Ascending aorta (tissue), 2 donors: Measurements from ENCODE around the gene RPGR. TPM values are rescaled to one million over a fixed set of nuclear protein-coding genes. Genes with fewer than 3 reads are reported as not detected.

ENCODE experiments used
- DNase-seq, 2 donors: peaks; one replicate each; pipeline ENCODE4 v3.0.0-alpha.2; 2019; ENCODE audit warnings: low spot score in 2 of 2
- H3K27ac ChIP-seq, 2 donors: fragments of 200-600 bp; sonication (generic); one replicate each; pipeline ENCODE4 v1.5.1; 2016 to 2017; ENCODE audit warnings: mild to moderate bottlenecking in 1 of 2
- H3K27me3 ChIP-seq: fragments of 200-600 bp; sonication (generic); one replicate; pipeline ENCODE4 v1.5.1; 2017
- H3K36me3 ChIP-seq, 2 donors: fragments of 200-600 bp; sonication (generic); one replicate each; pipeline ENCODE4 v1.5.1; 2016
- H3K4me1 ChIP-seq, 2 donors: fragments of 200-600 bp; sonication (generic); one replicate each; pipeline ENCODE4 v1.5.1; 2016 to 2017; ENCODE audit warnings: mild to moderate bottlenecking in 1 of 2
- H3K4me3 ChIP-seq, 2 donors: fragments of 200-600 bp; sonication (generic); one replicate each; pipeline ENCODE4 v1.5.1; 2016 to 2017; ENCODE audit warnings: mild to moderate bottlenecking in 1 of 2
- H3K9me3 ChIP-seq, 2 donors: fragments of 200-600 bp; sonication (generic); one replicate each; pipeline ENCODE4 v1.5.1; 2016
- intact Hi-C: fragments of 100-400 bp; cut with DNase I; formaldehyde crosslinking; loops from one replicate; pipeline ENCODE4 v1.15.1; 2023
- total RNA-seq: library from RNA; depleted of rRNA; stranded (reverse); fragments of >200 nt; gene quantifications from one replicate; pipeline ENCODE4 v1.1.0, GENCODE V29; 2016
- TF ChIP-seq, protein P1 (sequence below), 3 experiments: fragments of 200-600 bp in 2 of 3; fragments of 450-650 bp in 1 of 3; sonication (generic) in 2 of 3; IDR thresholded peaks; one replicate each; pipeline ENCODE4 v1.5.1; 2016 to 2019; ENCODE audit warnings: antibody characterized with exemption in 3 of 3, mild to moderate bottlenecking in 1 of 3, moderate library complexity in 1 of 3

Gene RPGR
- total RNA-seq, 1 donor from 2014 or later = 12.0 TPM

DNA sequence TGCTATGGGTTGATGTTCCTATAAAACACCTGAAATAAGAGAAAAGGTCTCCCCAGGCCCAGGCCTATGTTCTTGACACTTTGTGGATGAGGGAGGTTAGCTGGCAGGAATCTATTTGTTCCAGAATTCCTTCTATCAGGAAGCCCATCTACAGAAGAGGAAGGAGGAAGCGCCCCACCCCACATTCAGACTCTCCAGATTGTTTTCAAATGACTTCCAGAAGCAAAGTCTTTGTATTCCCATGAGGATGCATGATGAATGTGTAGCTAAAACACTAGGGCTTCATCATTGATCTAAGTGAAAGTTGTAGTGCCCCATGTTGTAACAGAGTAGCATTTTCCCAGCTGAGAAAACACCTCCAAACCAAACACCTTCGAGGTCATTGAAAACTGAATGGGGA is 41.5 kb upstream of the RPGR start:
- Histone ChIP-seq H3K27ac (no peak overlapping the region), H3K4me3 (no peak overlapping the region), H3K9me3 (no peaks in the 10 kb centered on the region), H3K4me1 (no peaks in the 10 kb centered on the region), H3K27me3 (no peaks in the 10 kb centered on the region), H3K36me3 (no peaks in the 10 kb centered on the region)
- intact Hi-C loops = no loop called here
- TF ChIP-seq, protein P1, sequence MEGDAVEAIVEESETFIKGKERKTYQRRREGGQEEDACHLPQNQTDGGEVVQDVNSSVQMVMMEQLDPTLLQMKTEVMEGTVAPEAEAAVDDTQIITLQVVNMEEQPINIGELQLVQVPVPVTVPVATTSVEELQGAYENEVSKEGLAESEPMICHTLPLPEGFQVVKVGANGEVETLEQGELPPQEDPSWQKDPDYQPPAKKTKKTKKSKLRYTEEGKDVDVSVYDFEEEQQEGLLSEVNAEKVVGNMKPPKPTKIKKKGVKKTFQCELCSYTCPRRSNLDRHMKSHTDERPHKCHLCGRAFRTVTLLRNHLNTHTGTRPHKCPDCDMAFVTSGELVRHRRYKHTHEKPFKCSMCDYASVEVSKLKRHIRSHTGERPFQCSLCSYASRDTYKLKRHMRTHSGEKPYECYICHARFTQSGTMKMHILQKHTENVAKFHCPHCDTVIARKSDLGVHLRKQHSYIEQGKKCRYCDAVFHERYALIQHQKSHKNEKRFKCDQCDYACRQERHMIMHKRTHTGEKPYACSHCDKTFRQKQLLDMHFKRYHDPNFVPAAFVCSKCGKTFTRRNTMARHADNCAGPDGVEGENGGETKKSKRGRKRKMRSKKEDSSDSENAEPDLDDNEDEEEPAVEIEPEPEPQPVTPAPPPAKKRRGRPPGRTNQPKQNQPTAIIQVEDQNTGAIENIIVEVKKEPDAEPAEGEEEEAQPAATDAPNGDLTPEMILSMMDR (IDR thresholded peaks at IDR 0.05) = no peak
- no peak for DNase-seq

DNA sequence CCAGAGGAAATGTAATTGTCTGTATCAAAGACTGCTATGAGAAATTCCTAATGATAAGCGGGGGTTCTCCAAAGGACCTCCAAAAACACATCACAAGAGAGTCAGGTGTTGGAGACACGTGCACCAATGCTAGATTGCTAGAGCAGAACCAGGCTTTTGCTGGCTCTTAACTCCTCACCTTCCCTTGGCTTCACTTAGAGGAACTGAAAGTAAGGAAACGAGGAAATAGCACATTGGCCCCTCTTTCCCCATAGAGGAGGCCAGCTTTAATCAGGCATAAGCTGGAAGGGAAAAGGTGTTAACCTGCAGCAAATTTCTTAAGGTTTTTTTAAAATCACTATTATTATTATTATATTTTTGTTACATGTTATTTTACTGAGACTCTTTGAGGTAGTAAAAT is 38.6 kb upstream of the RPGR start:
- no peaks in the 10 kb centered on the region for H3K27me3 ChIP-seq
- no peaks in the 10 kb centered on the region for H3K9me3 ChIP-seq
- no peak for DNase-seq
- no peak overlapping the region for H3K27ac ChIP-seq
- H3K4me1 ChIP-seq = no peaks in the 10 kb centered on the region
- TF ChIP-seq, protein P1 (IDR thresholded peaks at IDR 0.05) = no peak
- intact Hi-C loops = no loop called here
- no peak overlapping the region for H3K4me3 ChIP-seq
- no peaks in the 10 kb centered on the region for H3K36me3 ChIP-seq

GRCh38 chrX:38363046-38363445 is 35.7 kb upstream of the RPGR start:
- no peak overlapping the region for H3K4me3 ChIP-seq
- TF ChIP-seq, protein P1 (IDR thresholded peaks at IDR 0.05) = no peak
- DNase-seq = no peak
- intact Hi-C loops = no loop called here
- H3K9me3 ChIP-seq = no peaks in the 10 kb centered on the region
- no peak overlapping the region for H3K27ac ChIP-seq
- no peaks in the 10 kb centered on the region for H3K36me3 ChIP-seq
- H3K27me3 ChIP-seq = no peaks in the 10 kb centered on the region
- no peaks in the 10 kb centered on the region for H3K4me1 ChIP-seq

DNA sequence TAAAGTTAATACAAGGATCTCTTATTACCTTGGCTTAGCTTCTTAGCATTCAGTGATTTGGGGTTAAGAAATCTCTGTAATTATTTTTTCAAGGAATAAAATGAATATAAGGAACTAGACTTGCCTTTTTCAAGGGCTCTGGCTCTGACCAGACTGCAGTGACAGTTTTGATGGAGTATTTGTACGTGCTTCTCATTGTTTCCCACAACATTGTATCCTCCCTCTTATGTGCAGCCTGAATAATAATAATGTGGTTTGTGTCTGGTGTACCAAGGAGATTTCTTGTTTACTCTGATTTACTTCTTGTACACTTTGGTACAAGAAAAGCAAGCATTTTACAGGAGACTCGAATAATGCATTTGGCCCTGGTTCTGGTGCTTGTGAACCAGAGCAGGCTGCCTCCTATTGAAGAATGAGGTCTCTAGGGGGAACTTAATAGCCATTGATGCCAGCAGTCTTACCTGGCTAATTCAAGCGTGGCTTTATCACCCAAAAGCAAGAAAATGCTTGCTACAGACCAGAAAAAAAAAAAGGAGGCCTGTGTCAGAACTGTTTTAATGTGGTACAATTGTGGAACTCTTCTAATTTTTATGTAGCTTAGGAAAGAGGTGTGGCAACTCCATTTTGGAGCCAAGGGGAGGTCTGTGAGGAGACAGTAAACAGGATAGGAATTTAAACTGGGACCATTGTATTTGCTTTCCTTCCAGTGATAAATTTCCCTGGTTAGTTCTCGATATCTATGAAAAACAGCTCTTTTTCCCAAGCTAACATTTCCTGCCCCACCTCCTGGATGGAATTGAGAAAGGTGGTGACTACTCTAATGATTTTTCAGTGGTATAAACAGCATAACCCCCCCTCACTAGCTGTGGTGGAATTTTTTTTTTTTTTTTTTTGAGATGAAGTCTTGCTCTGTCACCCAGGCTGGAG is 30.7 kb upstream of the RPGR start:
- intact Hi-C loops = no loop called here
- no peaks in the 10 kb centered on the region for H3K27me3 ChIP-seq
- no peaks in the 10 kb centered on the region for H3K36me3 ChIP-seq
- no peak for DNase-seq
- H3K4me3 ChIP-seq = no peak overlapping the region
- H3K4me1 ChIP-seq = no peaks in the 10 kb centered on the region
- H3K27ac ChIP-seq = no peak overlapping the region
- TF ChIP-seq, protein P1 (IDR thresholded peaks at IDR 0.05) = no peak
- no peaks in the 10 kb centered on the region for H3K9me3 ChIP-seq

DNA sequence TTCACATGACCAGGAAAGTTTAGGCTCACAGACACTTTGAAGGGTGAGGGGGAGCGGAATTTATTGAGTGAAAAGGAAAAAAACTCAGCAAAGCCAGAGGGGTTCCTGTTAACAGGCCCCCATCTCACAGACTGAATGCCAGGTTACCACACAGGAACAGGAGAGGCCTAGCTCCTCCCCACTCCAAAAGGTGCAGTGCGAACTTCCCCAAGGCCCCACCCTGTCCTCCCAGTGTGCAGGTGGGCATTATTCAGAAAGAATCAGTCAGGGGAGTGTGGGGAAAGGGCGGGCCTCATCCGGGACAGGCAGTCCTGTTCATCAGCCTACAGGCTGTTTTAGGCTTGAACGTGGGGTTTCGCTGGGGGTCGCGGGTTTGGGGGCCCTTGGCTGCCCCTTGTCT is 29.1 kb upstream of the RPGR start:
- TF ChIP-seq, protein P1 (IDR thresholded peaks at IDR 0.05) = no peak
- Histone ChIP-seq H3K36me3 (no peaks in the 10 kb centered on the region), H3K27me3 (no peaks in the 10 kb centered on the region), H3K9me3 (no peaks in the 10 kb centered on the region), H3K4me1 (no peaks in the 10 kb centered on the region), H3K4me3 (no peak overlapping the region), H3K27ac (no peak overlapping the region)
- DNase-seq = no peak
- intact Hi-C loops = no loop called here
